ENCODE results near the gene ZNF679.

DNA sequence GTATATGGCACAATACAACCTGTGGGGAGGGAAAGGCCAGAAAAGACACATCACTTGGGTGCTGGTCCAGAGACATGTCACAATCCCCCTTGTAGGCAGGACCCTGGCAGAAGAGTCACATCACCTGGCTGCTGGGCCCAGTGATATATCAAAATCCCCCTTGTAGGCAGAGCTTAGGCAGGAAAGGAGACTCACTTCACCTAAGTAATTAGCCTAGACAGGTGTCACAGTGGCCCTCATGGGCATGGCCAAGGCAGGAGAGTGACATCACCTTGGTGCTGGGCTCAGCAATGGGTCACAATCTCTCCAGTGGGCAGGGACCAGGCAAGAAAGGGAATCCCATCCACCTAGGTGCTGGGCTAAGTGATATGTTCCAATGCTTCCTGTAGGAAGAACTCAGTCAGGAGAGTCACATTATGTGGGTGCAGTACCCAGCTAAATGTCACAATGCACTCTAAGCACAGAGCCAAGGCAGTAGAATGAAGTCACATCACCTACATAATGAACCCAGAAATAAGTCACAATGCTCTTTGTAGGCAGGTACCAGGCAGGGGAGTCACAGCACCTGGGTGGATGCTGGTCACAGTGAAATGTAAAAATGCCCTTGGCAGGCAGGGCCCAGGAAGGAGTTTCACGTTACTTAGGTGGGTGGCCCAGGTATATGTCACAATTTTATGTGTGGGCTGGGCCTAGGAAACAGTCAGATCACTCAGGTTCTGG lies 66.6 kb downstream of the ZNF679 start:
- TF ChIP-seq, protein P1, sequence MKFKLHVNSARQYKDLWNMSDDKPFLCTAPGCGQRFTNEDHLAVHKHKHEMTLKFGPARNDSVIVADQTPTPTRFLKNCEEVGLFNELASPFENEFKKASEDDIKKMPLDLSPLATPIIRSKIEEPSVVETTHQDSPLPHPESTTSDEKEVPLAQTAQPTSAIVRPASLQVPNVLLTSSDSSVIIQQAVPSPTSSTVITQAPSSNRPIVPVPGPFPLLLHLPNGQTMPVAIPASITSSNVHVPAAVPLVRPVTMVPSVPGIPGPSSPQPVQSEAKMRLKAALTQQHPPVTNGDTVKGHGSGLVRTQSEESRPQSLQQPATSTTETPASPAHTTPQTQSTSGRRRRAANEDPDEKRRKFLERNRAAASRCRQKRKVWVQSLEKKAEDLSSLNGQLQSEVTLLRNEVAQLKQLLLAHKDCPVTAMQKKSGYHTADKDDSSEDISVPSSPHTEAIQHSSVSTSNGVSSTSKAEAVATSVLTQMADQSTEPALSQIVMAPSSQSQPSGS (CRISPR knock-in tag; IDR thresholded peaks at IDR 0.05; ENCODE audit: borderline replicate concordance, low read depth): no peak
- TF ChIP-seq MAX (CRISPR knock-in tag; IDR thresholded peaks at IDR 0.05): no peak
- TF ChIP-seq, protein P2, sequence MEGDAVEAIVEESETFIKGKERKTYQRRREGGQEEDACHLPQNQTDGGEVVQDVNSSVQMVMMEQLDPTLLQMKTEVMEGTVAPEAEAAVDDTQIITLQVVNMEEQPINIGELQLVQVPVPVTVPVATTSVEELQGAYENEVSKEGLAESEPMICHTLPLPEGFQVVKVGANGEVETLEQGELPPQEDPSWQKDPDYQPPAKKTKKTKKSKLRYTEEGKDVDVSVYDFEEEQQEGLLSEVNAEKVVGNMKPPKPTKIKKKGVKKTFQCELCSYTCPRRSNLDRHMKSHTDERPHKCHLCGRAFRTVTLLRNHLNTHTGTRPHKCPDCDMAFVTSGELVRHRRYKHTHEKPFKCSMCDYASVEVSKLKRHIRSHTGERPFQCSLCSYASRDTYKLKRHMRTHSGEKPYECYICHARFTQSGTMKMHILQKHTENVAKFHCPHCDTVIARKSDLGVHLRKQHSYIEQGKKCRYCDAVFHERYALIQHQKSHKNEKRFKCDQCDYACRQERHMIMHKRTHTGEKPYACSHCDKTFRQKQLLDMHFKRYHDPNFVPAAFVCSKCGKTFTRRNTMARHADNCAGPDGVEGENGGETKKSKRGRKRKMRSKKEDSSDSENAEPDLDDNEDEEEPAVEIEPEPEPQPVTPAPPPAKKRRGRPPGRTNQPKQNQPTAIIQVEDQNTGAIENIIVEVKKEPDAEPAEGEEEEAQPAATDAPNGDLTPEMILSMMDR (IDR thresholded peaks at IDR 0.05): no peak
- TF ChIP-seq ARID4B (CRISPR knock-in tag; IDR thresholded peaks at IDR 0.05; ENCODE audit: borderline replicate concordance): no peak
- TF ChIP-seq IRF1 (CRISPR knock-in tag; IDR thresholded peaks at IDR 0.05): no peak

Measured in WTC11 (cell line).